Epithelial cell of umbilical artery (primary cell): ENCODE measurements around the gene SPIN4. TPM values are rescaled to one million over a fixed set of nuclear protein-coding genes. Genes with fewer than 3 reads are reported as not detected.

Experiments used
- total RNA-seq: library from RNA; depleted of rRNA; stranded (reverse); fragments of >200 nt; gene quantifications from 2 replicates; pipeline ENCODE4 v1.2.3, GENCODE V29; 2014

SPIN4 gene
- 1.9 and 3.8 TPM in 2 replicates for total RNA-seq

DNA sequence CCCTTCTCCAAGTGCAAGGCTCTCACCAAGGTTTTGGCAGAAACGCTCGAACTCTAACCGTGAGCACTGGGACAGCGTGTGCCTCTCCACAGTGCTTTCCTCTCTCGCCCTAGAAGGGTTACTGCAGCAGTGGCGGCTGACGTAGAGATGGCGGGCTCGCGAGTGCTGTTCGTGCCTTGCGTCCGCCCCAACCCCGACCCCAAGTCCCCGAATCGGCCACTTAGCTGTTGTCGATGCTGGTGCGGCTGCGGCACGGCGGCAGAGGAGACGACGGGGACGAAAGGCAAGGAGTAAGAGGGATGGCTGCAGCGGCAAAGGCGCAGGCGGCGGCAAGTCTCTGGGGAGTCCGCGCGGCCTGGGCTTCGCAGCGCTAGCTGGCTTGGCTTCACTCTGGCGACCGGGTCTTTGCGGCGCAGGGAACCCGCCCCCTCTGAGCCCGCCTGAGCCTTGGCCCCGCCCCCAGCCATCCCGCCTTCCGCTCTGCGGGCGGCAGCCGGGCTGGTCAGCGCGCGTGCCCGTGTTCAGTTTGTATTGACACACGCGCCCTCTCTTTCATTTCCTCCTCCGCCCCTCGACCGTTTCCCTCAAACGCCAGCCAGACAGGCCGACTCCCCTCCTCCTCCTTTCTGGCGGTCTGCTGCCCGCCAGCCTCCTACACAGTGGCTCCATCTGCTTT, at the start of gene SPIN4:
Gene SPIN4, minus strand, starts transcription at position 392 of the 676 bp plus-strand sequence. CDS start 513 bp downstream, outside the sequence.

